GM21381 (cell line): ENCODE measurements around the gene KPNA4.
"Not testable (repeated sequence)": the region's sequence is repeated elsewhere in the genome, so short reads cannot be mapped to it uniquely, and the experiment has no call there.

Experiments used
- ATAC-seq: cut with Tn5 transposase; IDR thresholded peaks from one replicate; pipeline ENCODE4 v1.9.1; 2021; ENCODE audit warnings: mild to moderate bottlenecking, moderate library complexity; ENCODE audit not compliant: unreplicated experiment

KPNA4 gene

GRCh38 chr3:160454995-160455394 is 110.4 kb downstream of the KPNA4 start:
- ATAC-seq, result no peak

- not testable (repeated sequence) for ATAC-seq
Measured at GRCh38 chr3:160452251-160452650, 113.1 kb downstream of the KPNA4 start.

GRCh38 chr3:160451602-160452001 is 113.8 kb downstream of the KPNA4 start:
- no peak for ATAC-seq

GRCh38 chr3:160450846-160451245 is 114.5 kb downstream of the KPNA4 start:
- no peak for ATAC-seq

- peak; percentile 94 for ATAC-seq
Measured at GRCh38 chr3:160449636-160450598, 115.5 kb downstream of the KPNA4 start, which contains the start of gene TRIM59. Gene TRIM59, minus strand, starts transcription at chr3:160449786. Its CDS starts 10,603 bp downstream, at chr3:160439183.

GRCh38 chr3:160448845-160449635 is 116.3 kb downstream of the KPNA4 start:
- peak; percentile 43 for ATAC-seq

- no peak for ATAC-seq
Measured at GRCh38 chr3:160447544-160447943, 117.8 kb downstream of the KPNA4 start.

- ATAC-seq, result no peak
Measured at GRCh38 chr3:160446522-160447056, 118.8 kb downstream of the KPNA4 start.

GRCh38 chr3:160445854-160446253 is 119.5 kb downstream of the KPNA4 start:
- no peak for ATAC-seq
